ENCODE measurements around the gene CDCA4. TPM values are rescaled to one million over a fixed set of nuclear protein-coding genes. Genes with fewer than 3 reads are reported as not detected.
A peak's percentile ranks its signal among the peaks of the same experiment; 100 is the strongest.

CDCA4 gene
- polyA plus RNA-seq, 2 of the 4 experiments (the other 2 are of a cell fraction) = 24.2 to 26.9 TPM

DNA sequence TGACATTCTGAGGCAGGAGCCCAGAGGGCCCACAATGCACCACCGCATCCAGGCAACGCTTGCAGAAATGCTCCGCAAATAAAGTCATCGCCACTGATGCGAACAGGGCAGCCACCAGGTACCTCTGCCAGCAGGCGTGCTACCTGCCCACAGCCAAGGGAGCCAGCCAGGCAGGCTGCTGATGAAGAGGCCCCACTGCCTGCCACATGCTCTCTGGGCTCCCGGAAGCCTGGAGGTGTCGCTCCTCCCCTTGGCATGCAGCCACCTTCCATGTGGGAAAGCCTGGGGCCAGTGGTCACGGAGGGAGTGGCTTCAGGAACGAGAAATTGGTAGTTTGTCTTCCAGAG is 29.6 kb upstream of the CDCA4 start:
- DNase-seq (ENCODE audit: low read depth in 1 of 2, low spot score in 1 of 2) (no peak), FAIRE-seq (no peak), ATAC-seq (no peak; a peak in 1 of 6 replicates)
- H3K4me1 ChIP-seq = 0 out of 3 replicates have a peak, but pooled peaks cover 3% of the 10 kb centered on the region
- TF ChIP-seq RNF2 (IDR thresholded peaks at IDR 0.05; ENCODE audit: borderline replicate concordance, low read depth) (no peak), HOXB13 (CRISPR knock-in tag; IDR thresholded peaks at IDR 0.05; ENCODE audit: low read depth) (no peak), NPAS2 (CRISPR knock-in tag; IDR thresholded peaks at IDR 0.05; ENCODE audit: borderline replicate concordance) (no peak), RAD21 (conservative IDR thresholded peaks at IDR 0.05 in 1 of 2, IDR thresholded peaks at IDR 0.05 in 1 of 2) (no peak), EHF (CRISPR knock-in tag; IDR thresholded peaks at IDR 0.05) (no peak), JUNB (IDR thresholded peaks at IDR 0.05) (no peak), NR3C1 (IDR thresholded peaks at IDR 0.05) (no peak), SREBF2 (IDR thresholded peaks at IDR 0.05) (no peak), TP53 (CRISPR knock-in tag; IDR thresholded peaks at IDR 0.05) (no peak), FOSB (CRISPR knock-in tag; IDR thresholded peaks at IDR 0.05) (no peak), HOXA7 (CRISPR knock-in tag; IDR thresholded peaks at IDR 0.05) (no peak), JUN (IDR thresholded peaks at IDR 0.05) (no peak), SMC3 (IDR thresholded peaks at IDR 0.05) (no peak), ZSCAN20 (CRISPR knock-in tag; IDR thresholded peaks at IDR 0.05) (no peak), ESRRA (IDR thresholded peaks at IDR 0.05; ENCODE audit: borderline replicate concordance, low read length) (no peak), HDAC2 (IDR thresholded peaks at IDR 0.05) (no peak), ZC3H11A (IDR thresholded peaks at IDR 0.05) (no peak)
- TF ChIP-seq, protein P1, sequence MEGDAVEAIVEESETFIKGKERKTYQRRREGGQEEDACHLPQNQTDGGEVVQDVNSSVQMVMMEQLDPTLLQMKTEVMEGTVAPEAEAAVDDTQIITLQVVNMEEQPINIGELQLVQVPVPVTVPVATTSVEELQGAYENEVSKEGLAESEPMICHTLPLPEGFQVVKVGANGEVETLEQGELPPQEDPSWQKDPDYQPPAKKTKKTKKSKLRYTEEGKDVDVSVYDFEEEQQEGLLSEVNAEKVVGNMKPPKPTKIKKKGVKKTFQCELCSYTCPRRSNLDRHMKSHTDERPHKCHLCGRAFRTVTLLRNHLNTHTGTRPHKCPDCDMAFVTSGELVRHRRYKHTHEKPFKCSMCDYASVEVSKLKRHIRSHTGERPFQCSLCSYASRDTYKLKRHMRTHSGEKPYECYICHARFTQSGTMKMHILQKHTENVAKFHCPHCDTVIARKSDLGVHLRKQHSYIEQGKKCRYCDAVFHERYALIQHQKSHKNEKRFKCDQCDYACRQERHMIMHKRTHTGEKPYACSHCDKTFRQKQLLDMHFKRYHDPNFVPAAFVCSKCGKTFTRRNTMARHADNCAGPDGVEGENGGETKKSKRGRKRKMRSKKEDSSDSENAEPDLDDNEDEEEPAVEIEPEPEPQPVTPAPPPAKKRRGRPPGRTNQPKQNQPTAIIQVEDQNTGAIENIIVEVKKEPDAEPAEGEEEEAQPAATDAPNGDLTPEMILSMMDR (IDR thresholded peaks at IDR 0.05) = no peak
- TF ChIP-seq, protein P2, sequence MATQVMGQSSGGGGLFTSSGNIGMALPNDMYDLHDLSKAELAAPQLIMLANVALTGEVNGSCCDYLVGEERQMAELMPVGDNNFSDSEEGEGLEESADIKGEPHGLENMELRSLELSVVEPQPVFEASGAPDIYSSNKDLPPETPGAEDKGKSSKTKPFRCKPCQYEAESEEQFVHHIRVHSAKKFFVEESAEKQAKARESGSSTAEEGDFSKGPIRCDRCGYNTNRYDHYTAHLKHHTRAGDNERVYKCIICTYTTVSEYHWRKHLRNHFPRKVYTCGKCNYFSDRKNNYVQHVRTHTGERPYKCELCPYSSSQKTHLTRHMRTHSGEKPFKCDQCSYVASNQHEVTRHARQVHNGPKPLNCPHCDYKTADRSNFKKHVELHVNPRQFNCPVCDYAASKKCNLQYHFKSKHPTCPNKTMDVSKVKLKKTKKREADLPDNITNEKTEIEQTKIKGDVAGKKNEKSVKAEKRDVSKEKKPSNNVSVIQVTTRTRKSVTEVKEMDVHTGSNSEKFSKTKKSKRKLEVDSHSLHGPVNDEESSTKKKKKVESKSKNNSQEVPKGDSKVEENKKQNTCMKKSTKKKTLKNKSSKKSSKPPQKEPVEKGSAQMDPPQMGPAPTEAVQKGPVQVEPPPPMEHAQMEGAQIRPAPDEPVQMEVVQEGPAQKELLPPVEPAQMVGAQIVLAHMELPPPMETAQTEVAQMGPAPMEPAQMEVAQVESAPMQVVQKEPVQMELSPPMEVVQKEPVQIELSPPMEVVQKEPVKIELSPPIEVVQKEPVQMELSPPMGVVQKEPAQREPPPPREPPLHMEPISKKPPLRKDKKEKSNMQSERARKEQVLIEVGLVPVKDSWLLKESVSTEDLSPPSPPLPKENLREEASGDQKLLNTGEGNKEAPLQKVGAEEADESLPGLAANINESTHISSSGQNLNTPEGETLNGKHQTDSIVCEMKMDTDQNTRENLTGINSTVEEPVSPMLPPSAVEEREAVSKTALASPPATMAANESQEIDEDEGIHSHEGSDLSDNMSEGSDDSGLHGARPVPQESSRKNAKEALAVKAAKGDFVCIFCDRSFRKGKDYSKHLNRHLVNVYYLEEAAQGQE (IDR thresholded peaks at IDR 0.05) = no peak
- TF ChIP-seq, protein P3, sequence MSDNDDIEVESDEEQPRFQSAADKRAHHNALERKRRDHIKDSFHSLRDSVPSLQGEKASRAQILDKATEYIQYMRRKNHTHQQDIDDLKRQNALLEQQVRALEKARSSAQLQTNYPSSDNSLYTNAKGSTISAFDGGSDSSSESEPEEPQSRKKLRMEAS (IDR thresholded peaks at IDR 0.05) = no peak
- no peaks in the 10 kb centered on the region for H3K9me3 ChIP-seq
- POLR2A ChIA-PET = no interaction called here
- no peak overlapping the region for H3K4me2 ChIP-seq
- WGBS (ENCODE audit: missing lambda C conversion rate) = 66% methylated on average over 10 of the region's 10 CpGs
- CTCF ChIA-PET = interaction anchor here (0.8 to 1.5 kb wide), 3 partner anchors 37 to 117 kb away, joined by 3 to 7 read pairs (median 4); no protein-coding TSS in a partner anchor
- peak overlapping the region in 1 of 2 experiments; percentile 25; a peak in 1 of 6 replicates for H3K27ac ChIP-seq
- no peak overlapping the region for H3K4me3 ChIP-seq

DNA sequence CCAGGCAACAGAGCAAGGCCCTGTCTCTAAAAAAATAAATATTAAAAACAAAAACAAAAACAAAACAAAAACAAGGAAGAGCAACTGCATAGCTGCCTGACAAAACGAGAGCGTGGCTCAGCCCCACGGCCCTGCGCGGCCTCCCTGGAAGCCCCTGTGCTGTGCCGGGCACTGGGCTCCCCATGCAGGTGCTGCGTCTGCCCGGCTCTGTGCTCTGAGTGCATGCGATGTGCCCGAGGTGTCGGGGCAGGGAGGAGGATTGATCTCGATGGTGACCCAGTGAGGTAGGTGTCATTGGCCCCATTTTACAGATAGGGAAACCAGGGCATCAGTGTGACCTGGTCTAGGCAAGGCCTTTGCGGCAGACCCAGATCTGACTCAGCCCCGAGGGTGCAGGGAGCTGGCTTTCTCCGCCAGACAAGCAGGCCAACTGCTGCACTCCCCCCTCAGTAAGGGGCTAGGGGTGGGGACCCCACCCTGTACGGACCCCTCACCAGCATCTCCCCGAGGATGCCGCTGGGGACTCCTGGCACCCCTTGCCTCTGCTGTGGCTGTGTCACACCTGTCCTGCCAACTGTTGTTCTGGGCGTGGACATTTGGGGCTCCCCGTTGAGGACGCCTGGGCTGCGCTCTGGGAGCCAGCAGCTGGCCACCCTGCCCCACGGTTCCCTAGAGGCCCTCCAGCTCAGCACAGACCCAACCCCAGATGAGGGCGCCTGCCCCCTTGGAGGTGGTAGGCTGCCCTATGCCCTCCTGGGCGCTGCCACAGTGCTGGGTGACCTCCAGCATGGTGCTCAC is 29.1 kb upstream of the CDCA4 start:
- Histone ChIP-seq H3K27ac (peak overlapping the region in 1 of 2 experiments; percentile 25; a peak in 1 of 6 replicates), H3K4me3 (no peak overlapping the region), H3K9me3 (no peaks in the 10 kb centered on the region), H3K4me2 (no peak overlapping the region), H3K4me1 (0 out of 3 replicates have a peak, but pooled peaks cover 3% of the 10 kb centered on the region)
- WGBS (ENCODE audit: missing lambda C conversion rate) = 84% methylated on average over 18 of the region's 25 CpGs
- POLR2A ChIA-PET = no interaction called here
- no peak for TF ChIP-seq HOXA7 (CRISPR knock-in tag; IDR thresholded peaks at IDR 0.05)
- no peak for TF ChIP-seq RCOR1 (IDR thresholded peaks at IDR 0.05; ENCODE audit: low read depth, low read length)
- TF ChIP-seq JUNB (IDR thresholded peaks at IDR 0.05) = no peak
- TF ChIP-seq HOXB5 (CRISPR knock-in tag; IDR thresholded peaks at IDR 0.05) = no peak
- TF ChIP-seq, protein P4, sequence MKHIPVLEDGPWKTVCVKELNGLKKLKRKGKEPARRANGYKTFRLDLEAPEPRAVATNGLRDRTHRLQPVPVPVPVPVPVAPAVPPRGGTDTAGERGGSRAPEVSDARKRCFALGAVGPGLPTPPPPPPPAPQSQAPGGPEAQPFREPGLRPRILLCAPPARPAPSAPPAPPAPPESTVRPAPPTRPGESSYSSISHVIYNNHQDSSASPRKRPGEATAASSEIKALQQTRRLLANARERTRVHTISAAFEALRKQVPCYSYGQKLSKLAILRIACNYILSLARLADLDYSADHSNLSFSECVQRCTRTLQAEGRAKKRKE (CRISPR knock-in tag; IDR thresholded peaks at IDR 0.05; ENCODE audit: low read depth) = no peak
- no peak for TF ChIP-seq TFCP2L1 (CRISPR knock-in tag; IDR thresholded peaks at IDR 0.05)
- no peak for TF ChIP-seq EP300 (IDR thresholded peaks at IDR 0.05)
- TF ChIP-seq, protein P5, sequence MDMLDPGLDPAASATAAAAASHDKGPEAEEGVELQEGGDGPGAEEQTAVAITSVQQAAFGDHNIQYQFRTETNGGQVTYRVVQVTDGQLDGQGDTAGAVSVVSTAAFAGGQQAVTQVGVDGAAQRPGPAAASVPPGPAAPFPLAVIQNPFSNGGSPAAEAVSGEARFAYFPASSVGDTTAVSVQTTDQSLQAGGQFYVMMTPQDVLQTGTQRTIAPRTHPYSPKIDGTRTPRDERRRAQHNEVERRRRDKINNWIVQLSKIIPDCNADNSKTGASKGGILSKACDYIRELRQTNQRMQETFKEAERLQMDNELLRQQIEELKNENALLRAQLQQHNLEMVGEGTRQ (IDR thresholded peaks at IDR 0.05) = no peak
- TF ChIP-seq, protein P6, sequence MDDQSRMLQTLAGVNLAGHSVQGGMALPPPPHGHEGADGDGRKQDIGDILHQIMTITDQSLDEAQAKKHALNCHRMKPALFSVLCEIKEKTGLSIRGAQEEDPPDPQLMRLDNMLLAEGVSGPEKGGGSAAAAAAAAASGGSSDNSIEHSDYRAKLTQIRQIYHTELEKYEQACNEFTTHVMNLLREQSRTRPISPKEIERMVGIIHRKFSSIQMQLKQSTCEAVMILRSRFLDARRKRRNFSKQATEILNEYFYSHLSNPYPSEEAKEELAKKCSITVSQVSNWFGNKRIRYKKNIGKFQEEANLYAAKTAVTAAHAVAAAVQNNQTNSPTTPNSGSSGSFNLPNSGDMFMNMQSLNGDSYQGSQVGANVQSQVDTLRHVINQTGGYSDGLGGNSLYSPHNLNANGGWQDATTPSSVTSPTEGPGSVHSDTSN (IDR thresholded peaks at IDR 0.05) = no peak
- no peak for TF ChIP-seq EHMT2 (IDR thresholded peaks at IDR 0.05; ENCODE audit: low read depth)
- TF ChIP-seq, protein P7, sequence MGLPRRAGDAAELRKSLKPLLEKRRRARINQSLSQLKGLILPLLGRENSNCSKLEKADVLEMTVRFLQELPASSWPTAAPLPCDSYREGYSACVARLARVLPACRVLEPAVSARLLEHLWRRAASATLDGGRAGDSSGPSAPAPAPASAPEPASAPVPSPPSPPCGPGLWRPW (IDR thresholded peaks at IDR 0.05) = no peak
- no peak for TF ChIP-seq RAD21 (conservative IDR thresholded peaks at IDR 0.05 in 1 of 2, IDR thresholded peaks at IDR 0.05 in 1 of 2)
- DNase-seq (ENCODE audit: low read depth in 1 of 2, low spot score in 1 of 2) (no peak), FAIRE-seq (no peak), ATAC-seq (no peak)
- CTCF ChIA-PET = interaction anchor here (0.8 to 1.5 kb wide), 3 partner anchors 36 to 117 kb away, joined by 3 to 7 read pairs (median 4); no protein-coding TSS in a partner anchor

Data from A549 (cell line).